ENCODE data around the gene ADGRL4.
"Not testable (repeated sequence)": the region's sequence is repeated elsewhere in the genome, so short reads cannot be mapped to it uniquely, and the experiment has no call there.

The ADGRL4 gene

GRCh38 chr1:78980511-78980910 lies 26.0 kb downstream of the ADGRL4 start:
- Histone ChIP-seq H3K9ac (ENCODE audit: low read length) (no peak overlapping the region), H2AK5ac (ENCODE audit: low read length, severe bottlenecking) (no peak overlapping the region), H3K9me3 (ENCODE audit: control insufficient read depth, low read length) (no peaks in the 10 kb centered on the region), H4K91ac (ENCODE audit: low read length) (no peak overlapping the region), H3K4me2 (ENCODE audit: low read length, poor library complexity, severe bottlenecking) (no peak overlapping the region), H2BK120ac (ENCODE audit: low read depth, low read length) (no peak overlapping the region), H2BK15ac (ENCODE audit: low read depth, poor library complexity, severe bottlenecking) (no peak overlapping the region), H3K23ac (ENCODE audit: low read length in 2 of 2) (no peak overlapping the region), H3K4me1 (ENCODE audit: control insufficient read depth, insufficient read depth, low read depth, low read length) (no peaks in the 10 kb centered on the region), H3K79me1 (replicated peaks; ENCODE audit: low read length, poor library complexity, severe bottlenecking) (peaks cover 2% of the 10 kb centered on the region), H3K36me3 (ENCODE audit: control insufficient read depth in 1 of 2, insufficient read depth in 2 of 2, low read depth in 1 of 2, low read length in 2 of 2) (no peaks in the 10 kb centered on the region), H2AFZ (ENCODE audit: low read depth, low read length) (no peak overlapping the region), H3K4ac (ENCODE audit: low read depth in 1 of 2, low read length in 2 of 2) (no peak overlapping the region), H3K4me3 (ENCODE audit: insufficient read depth in 1 of 2, low read depth in 1 of 2, low read length in 2 of 2) (no peak overlapping the region), H2BK12ac (ENCODE audit: low read length in 2 of 2) (no peak overlapping the region), H3K27me3 (ENCODE audit: control insufficient read depth in 1 of 2, insufficient read depth in 1 of 2, low read length in 2 of 2) (no peaks in the 10 kb centered on the region), H2BK5ac (ENCODE audit: low read depth, low read length, poor library complexity, severe bottlenecking) (no peak overlapping the region), H3K27ac (ENCODE audit: low read length, poor library complexity, severe bottlenecking) (no peak overlapping the region), H4K8ac (ENCODE audit: low read length) (no peak overlapping the region), H3K14ac (ENCODE audit: low read length in 2 of 2) (no peak overlapping the region), H3K18ac (ENCODE audit: low read depth in 1 of 2, low read length in 2 of 2) (no peak overlapping the region)
- DNase-seq = peak; percentile 8
- 88% methylated on average over 3 of the region's 3 CpGs for WGBS

GRCh38 chr1:78972723-78973122 lies 33.8 kb downstream of the ADGRL4 start:
- H3K4me3 ChIP-seq (ENCODE audit: insufficient read depth in 1 of 2, low read depth in 1 of 2, low read length in 2 of 2) = no peak overlapping the region
- H2BK12ac ChIP-seq (ENCODE audit: low read length in 2 of 2) = no peak overlapping the region
- no peaks in the 10 kb centered on the region for H3K27me3 ChIP-seq (ENCODE audit: control insufficient read depth in 1 of 2, insufficient read depth in 1 of 2, low read length in 2 of 2)
- H3K23ac ChIP-seq (ENCODE audit: low read length in 2 of 2) = no peak overlapping the region
- no peak overlapping the region for H2BK5ac ChIP-seq (ENCODE audit: low read depth, low read length, poor library complexity, severe bottlenecking)
- peaks cover 3% of the 10 kb centered on the region for H3K9me3 ChIP-seq (ENCODE audit: control insufficient read depth, low read length)
- H3K9ac ChIP-seq (ENCODE audit: low read length) = no peak overlapping the region
- no peak overlapping the region for H3K4ac ChIP-seq (ENCODE audit: low read depth in 1 of 2, low read length in 2 of 2)
- no peak overlapping the region for H2AFZ ChIP-seq (ENCODE audit: low read depth, low read length)
- H3K4me1 ChIP-seq (ENCODE audit: control insufficient read depth, insufficient read depth, low read depth, low read length) = no peaks in the 10 kb centered on the region
- no peak overlapping the region for H4K8ac ChIP-seq (ENCODE audit: low read length)
- no peak overlapping the region for H2BK120ac ChIP-seq (ENCODE audit: low read depth, low read length)
- WGBS = 100% methylated on average over 2 of the region's 2 CpGs
- no peak overlapping the region for H3K18ac ChIP-seq (ENCODE audit: low read depth in 1 of 2, low read length in 2 of 2)
- H2BK15ac ChIP-seq (ENCODE audit: low read depth, poor library complexity, severe bottlenecking) = no peak overlapping the region
- H3K4me2 ChIP-seq (ENCODE audit: low read length, poor library complexity, severe bottlenecking) = no peak overlapping the region
- peaks cover 13% of the 10 kb centered on the region for H3K79me1 ChIP-seq (replicated peaks; ENCODE audit: low read length, poor library complexity, severe bottlenecking)
- peaks cover 0 to 5% of the 10 kb centered on the region in 2 experiments for H3K36me3 ChIP-seq (ENCODE audit: control insufficient read depth in 1 of 2, insufficient read depth in 2 of 2, low read depth in 1 of 2, low read length in 2 of 2)
- H2AK5ac ChIP-seq (ENCODE audit: low read length, severe bottlenecking) = no peak overlapping the region
- H4K91ac ChIP-seq (ENCODE audit: low read length) = no peak overlapping the region
- H3K14ac ChIP-seq (ENCODE audit: low read length in 2 of 2) = no peak overlapping the region
- DNase-seq = no peak
- no peak overlapping the region for H3K27ac ChIP-seq (ENCODE audit: low read length, poor library complexity, severe bottlenecking)

GRCh38 chr1:78967091-78967490 lies 39.4 kb downstream of the ADGRL4 start:
- not testable (repeated sequence) for H2BK12ac ChIP-seq (ENCODE audit: low read length in 2 of 2); H3K23ac ChIP-seq (ENCODE audit: low read length in 2 of 2); H3K9ac ChIP-seq (ENCODE audit: low read length); H3K4me1 ChIP-seq (ENCODE audit: control insufficient read depth, insufficient read depth, low read depth, low read length); H2AFZ ChIP-seq (ENCODE audit: low read depth, low read length); H3K18ac ChIP-seq (ENCODE audit: low read depth in 1 of 2, low read length in 2 of 2); H3K4me3 ChIP-seq (ENCODE audit: insufficient read depth in 1 of 2, low read depth in 1 of 2, low read length in 2 of 2); H4K8ac ChIP-seq (ENCODE audit: low read length); H3K27me3 ChIP-seq (ENCODE audit: control insufficient read depth in 1 of 2, insufficient read depth in 1 of 2, low read length in 2 of 2); DNase-seq; H2BK15ac ChIP-seq (ENCODE audit: low read depth, poor library complexity, severe bottlenecking); H3K14ac ChIP-seq (ENCODE audit: low read length in 2 of 2); H3K27ac ChIP-seq (ENCODE audit: low read length, poor library complexity, severe bottlenecking); H3K4ac ChIP-seq (ENCODE audit: low read depth in 1 of 2, low read length in 2 of 2); H3K4me2 ChIP-seq (ENCODE audit: low read length, poor library complexity, severe bottlenecking); H2AK5ac ChIP-seq (ENCODE audit: low read length, severe bottlenecking); H2BK120ac ChIP-seq (ENCODE audit: low read depth, low read length); H4K91ac ChIP-seq (ENCODE audit: low read length); H2BK5ac ChIP-seq (ENCODE audit: low read depth, low read length, poor library complexity, severe bottlenecking)
- Histone ChIP-seq H3K79me1 (replicated peaks; ENCODE audit: low read length, poor library complexity, severe bottlenecking) (peaks cover 19% of the 10 kb centered on the region), H3K36me3 (ENCODE audit: control insufficient read depth in 1 of 2, insufficient read depth in 2 of 2, low read depth in 1 of 2, low read length in 2 of 2) (peaks cover 0 to 12% of the 10 kb centered on the region in 2 experiments), H3K9me3 (ENCODE audit: control insufficient read depth, low read length) (peaks cover 20% of the 10 kb centered on the region)

- Histone ChIP-seq H2BK5ac (ENCODE audit: low read depth, low read length, poor library complexity, severe bottlenecking) (no peak overlapping the region), H2BK15ac (ENCODE audit: low read depth, poor library complexity, severe bottlenecking) (no peak overlapping the region), H3K79me1 (replicated peaks; ENCODE audit: low read length, poor library complexity, severe bottlenecking) (peaks cover 13% of the 10 kb centered on the region), H4K91ac (ENCODE audit: low read length) (no peak overlapping the region), H4K8ac (ENCODE audit: low read length) (no peak overlapping the region), H2AFZ (ENCODE audit: low read depth, low read length) (no peak overlapping the region), H3K27me3 (ENCODE audit: control insufficient read depth in 1 of 2, insufficient read depth in 1 of 2, low read length in 2 of 2) (no peaks in the 10 kb centered on the region), H3K4me1 (ENCODE audit: control insufficient read depth, insufficient read depth, low read depth, low read length) (no peaks in the 10 kb centered on the region), H3K9me3 (ENCODE audit: control insufficient read depth, low read length) (no peaks in the 10 kb centered on the region), H3K36me3 (ENCODE audit: control insufficient read depth in 1 of 2, insufficient read depth in 2 of 2, low read depth in 1 of 2, low read length in 2 of 2) (no peaks in the 10 kb centered on the region), H3K4me2 (ENCODE audit: low read length, poor library complexity, severe bottlenecking) (no peak overlapping the region), H3K27ac (ENCODE audit: low read length, poor library complexity, severe bottlenecking) (no peak overlapping the region), H3K4ac (ENCODE audit: low read depth in 1 of 2, low read length in 2 of 2) (no peak overlapping the region), H3K9ac (ENCODE audit: low read length) (no peak overlapping the region), H3K18ac (ENCODE audit: low read depth in 1 of 2, low read length in 2 of 2) (no peak overlapping the region), H2BK120ac (ENCODE audit: low read depth, low read length) (no peak overlapping the region), H2BK12ac (ENCODE audit: low read length in 2 of 2) (no peak overlapping the region), H2AK5ac (ENCODE audit: low read length, severe bottlenecking) (no peak overlapping the region), H3K14ac (ENCODE audit: low read length in 2 of 2) (no peak overlapping the region), H3K23ac (ENCODE audit: low read length in 2 of 2) (no peak overlapping the region), H3K4me3 (ENCODE audit: insufficient read depth in 1 of 2, low read depth in 1 of 2, low read length in 2 of 2) (no peak overlapping the region)
- WGBS = 100% methylated on average over 1 of the region's 2 CpGs
- DNase-seq = no peak
Observed at GRCh38 chr1:78958711-78959110, 47.8 kb downstream of the ADGRL4 start.

All from mesenchymal stem cell (in vitro differentiated cells and primary cell).